Adrenal gland (tissue), 12 donors: ENCODE results near the gene FCN1. TPM values are rescaled to one million over a fixed set of nuclear protein-coding genes. Genes with fewer than 3 reads are reported as not detected.

Source experiments
- DNase-seq, 7 donors: peaks; one replicate each; pipeline ENCODE4 v3.0.0-alpha.2; 2019 to 2020
- H3K27ac ChIP-seq, 5 donors: fragments of 200-600 bp; sonication (generic) in 4 of 5; 1 replicate in 3 of 5; 2 replicates in 2 of 5; pipeline versions ENCODE4 v1.5.1 to v1.8.0; 2016 to 2020; ENCODE audit warnings: mild to moderate bottlenecking in 1 of 5
- H3K27me3 ChIP-seq: fragments of 200-600 bp; 2 replicates; pipeline ENCODE4 v1.8.0; 2021
- H3K36me3 ChIP-seq, 2 donors: fragments of 200-600 bp; replicated peaks in 1 of 2; 1 replicate in 1 of 2; 2 replicates in 1 of 2; pipeline versions ENCODE4 v1.5.1 to v1.8.0; 2018 to 2022
- H3K4me1 ChIP-seq, 2 donors: fragments of 200-600 bp; replicated peaks in 1 of 2; 1 replicate in 1 of 2; 2 replicates in 1 of 2; pipeline versions ENCODE4 v1.5.1 to v1.8.0; 2018 to 2021
- H3K4me3 ChIP-seq, 4 donors: fragments of 200-600 bp; sonication (generic) in 3 of 4; one replicate each; pipeline ENCODE4 v1.5.1; 2016 to 2018
- H3K9me3 ChIP-seq, 3 donors: fragments of 200-600 bp; sonication (generic) in 1 of 3; replicated peaks in 1 of 3; 1 replicate in 2 of 3; 2 replicates in 1 of 3; pipeline versions ENCODE4 v1.5.1 to v1.8.0; 2016 to 2021
- CTCF ChIP-seq, 6 experiments: fragments of 450-650 bp in 4 of 6; fragments of 200-600 bp in 2 of 6; sonication (generic) in 1 of 6; IDR thresholded peaks; 1 replicate in 5 of 6; 2 replicates in 1 of 6; pipeline versions ENCODE4 v1.5.1 to v1.8.0; 2016 to 2021; ENCODE audit warnings: antibody characterized with exemption in 6 of 6, mild to moderate bottlenecking in 2 of 6, moderate library complexity in 1 of 6
- POLR2A ChIP-seq, 2 donors: fragments of 450-650 bp; IDR thresholded peaks; one replicate each; pipeline ENCODE4 v1.6.1; 2017; ENCODE audit warnings: antibody characterized with exemption in 2 of 2, mild to moderate bottlenecking in 2 of 2, moderate library complexity in 1 of 2
- WGBS, 4 donors: extraction: QIAGEN DNeasy Blood & Tissue Kit in 2 of 4; methylation state at CpG; one replicate each; pipeline versions ENCODE4 v1.1.5 to v1.1.7; 2013 to 2017; 5-methylcytosine and 5-hydroxymethylcytosine counted together
- intact Hi-C, 2 donors: fragments of 100-400 bp; cut with DNase I; formaldehyde crosslinking; loops; one replicate each; pipeline versions ENCODE4 v1.14.1 to v1.15.0; 2022 to 2023
- polyA plus RNA-seq, 3 donors: library from polyadenylated mRNA; stranded (reverse); fragments of 200-250 nt in 2 of 3; fragments of 350-450 nt in 1 of 3; fragmentation: Illumina TruSeq in 1 of 3; extraction: RNeasy Lipid Tissue Mini Kit (QIAGEN cat#74804) in 1 of 3; gene quantifications; one replicate each; pipeline ENCODE4 v1.2.3, GENCODE V29; 2013 to 2014
- total RNA-seq, 9 donors: library from RNA; depleted of rRNA in 4 of 9; stranded (reverse); fragments of >200 nt in 4 of 9; fragments of 120-200 nt in 1 of 9; fragmentation: NEBNext Ultra II Directional in 1 of 9; extraction: Animal tissue kit (Norgen Biotek cat#: 25700) in 1 of 9; gene quantifications; one replicate each; pipeline versions ENCODE4 v1.1.0 to v1.2.4, GENCODE V29; 2013 to 2023
- donor health status: healthy with polysubstance abuse.
- donor health status: Bipolar disorder and iron deficiency.
- donor health status: DM: yes; HTN: yes; CAD: no.
- donor health status: DM: no; HTN: no; CAD: no.
- donor health status: DM: no; HTN: no; CAD: no.
- donor health status: DM: yes; HTN: yes; CAD: no.

FCN1 gene
- total and polyA plus RNA-seq, 12 donors = 0.57 to 7.0 (median 2.4) TPM; not detected in 1

DNA sequence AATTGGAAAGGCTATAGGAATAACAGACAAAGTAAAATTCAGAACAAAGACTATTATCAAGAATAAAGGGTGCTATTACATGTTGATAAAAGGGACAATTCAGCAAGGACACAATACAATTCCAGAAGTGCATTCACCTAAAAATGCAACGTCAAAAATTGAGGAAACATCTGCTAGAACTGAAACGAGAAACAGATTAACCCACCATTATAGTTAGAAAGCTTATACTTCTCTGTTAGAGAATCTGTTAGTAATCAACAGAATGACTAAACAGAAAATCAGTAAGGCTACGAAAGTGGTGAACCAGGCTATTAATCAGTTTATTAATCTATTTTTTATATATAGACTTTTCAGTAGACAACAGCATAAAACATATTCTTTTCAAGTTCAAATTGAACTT, 14.8 kb downstream of the FCN1 start:
- Histone ChIP-seq H3K36me3 (no peaks in the 10 kb centered on the region), H3K9me3 (no peaks in the 10 kb centered on the region), H3K27me3 (no peaks in the 10 kb centered on the region), H3K4me3 (no peak overlapping the region), H3K27ac (no peak overlapping the region), H3K4me1 (peaks cover 0 to 4% of the 10 kb centered on the region in 2 donors)
- TF ChIP-seq CTCF (IDR thresholded peaks at IDR 0.05) = no peak
- no peak for TF ChIP-seq POLR2A (IDR thresholded peaks at IDR 0.05)
- intact Hi-C loops = no loop called here
- DNase-seq = no peak
- WGBS, 4 donors = 55 to 68% (median 60%) methylated on average over 3 of the region's 3 CpGs

DNA sequence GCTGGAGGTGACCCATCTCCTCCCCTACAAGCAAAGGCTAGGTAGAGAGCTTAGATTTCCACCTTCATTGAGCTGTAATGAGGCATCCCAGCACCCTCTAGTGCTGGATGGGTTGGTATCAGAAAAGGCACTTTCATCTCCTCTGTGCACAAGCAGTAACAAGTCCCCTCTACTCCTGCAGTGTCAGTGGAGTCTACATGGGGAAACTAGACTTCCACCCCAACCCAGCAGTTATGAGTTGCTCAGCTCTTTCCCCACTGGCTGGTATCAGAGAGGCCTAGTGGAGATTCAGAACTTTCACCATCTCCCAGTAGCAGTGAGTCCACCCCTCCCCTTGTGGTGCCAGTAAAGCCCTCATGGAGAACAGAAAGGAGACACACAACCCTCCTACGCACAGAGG, 17.9 kb downstream of the FCN1 start:
- 89 to 100% (median 95%) methylated on average over 1 of the region's 1 CpG for WGBS, 4 donors

DNA sequence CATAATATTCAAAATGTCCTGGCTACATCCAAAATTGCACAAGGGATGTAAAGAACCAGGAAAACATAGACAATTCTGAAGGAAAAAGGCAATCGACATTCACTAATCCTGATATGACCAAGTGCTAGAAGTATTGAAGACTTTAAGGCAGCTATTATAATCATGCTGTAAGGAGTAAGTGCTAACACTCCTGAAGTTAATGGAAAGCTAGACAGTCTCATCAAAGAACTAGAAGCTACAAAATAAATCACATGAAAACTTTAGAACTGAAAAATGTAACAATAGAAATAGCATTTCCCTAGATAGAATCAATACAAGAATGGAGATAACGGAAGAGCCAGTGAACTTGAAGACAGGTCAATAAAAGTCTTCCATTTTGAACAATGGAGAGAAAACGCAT, 18.5 kb downstream of the FCN1 start:
- H3K36me3 ChIP-seq = no peaks in the 10 kb centered on the region
- no peak for DNase-seq
- intact Hi-C loops = no loop called here
- H3K9me3 ChIP-seq = no peaks in the 10 kb centered on the region
- WGBS, 4 donors = 80 to 96% (median 88%) methylated on average over 3 of the region's 3 CpGs
- no peak for TF ChIP-seq CTCF (IDR thresholded peaks at IDR 0.05)
- TF ChIP-seq POLR2A (IDR thresholded peaks at IDR 0.05) = no peak
- peaks cover 21 to 35% of the 10 kb centered on the region in 2 donors for H3K4me1 ChIP-seq
- no peak overlapping the region for H3K4me3 ChIP-seq
- no peaks in the 10 kb centered on the region for H3K27me3 ChIP-seq
- no peak overlapping the region for H3K27ac ChIP-seq

More for the DNA sequence above, 17.9 kb downstream of the FCN1 start:
- Histone ChIP-seq H3K27me3 (no peaks in the 10 kb centered on the region), H3K4me1 (peaks cover 21 to 35% of the 10 kb centered on the region in 2 donors), H3K36me3 (no peaks in the 10 kb centered on the region), H3K4me3 (no peak overlapping the region), H3K9me3 (no peaks in the 10 kb centered on the region), H3K27ac (no peak overlapping the region)
- intact Hi-C loops = no loop called here
- TF ChIP-seq POLR2A (IDR thresholded peaks at IDR 0.05) (no peak), CTCF (IDR thresholded peaks at IDR 0.05) (no peak)
- DNase-seq = peak in 2 of 7 donors; percentile 6 to 20

DNA sequence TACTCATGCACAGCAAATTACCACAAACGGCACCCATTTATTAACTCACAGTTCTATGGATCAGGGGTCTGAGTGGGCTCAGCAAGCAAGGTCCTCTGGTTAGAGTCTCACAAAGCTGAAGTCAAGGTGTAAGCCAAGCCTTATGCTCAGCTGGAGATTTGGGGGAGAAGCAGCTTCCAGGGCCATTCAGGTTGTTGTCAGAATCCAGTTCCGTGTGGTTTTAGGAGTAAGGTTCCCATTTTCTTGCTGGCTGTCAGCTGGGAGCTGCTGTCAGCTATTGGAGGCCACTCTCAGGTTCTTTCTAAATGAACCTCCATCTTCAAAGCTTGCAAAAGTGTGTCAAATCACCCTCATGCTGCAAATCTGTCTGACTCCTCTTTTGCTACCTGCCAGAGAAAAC, 19.4 kb downstream of the FCN1 start:
- no peak overlapping the region for H3K4me3 ChIP-seq
- 42 to 79% (median 47%) methylated on average over 2 of the region's 2 CpGs for WGBS, 4 donors
- peak in 2 of 7 donors; percentile 11 to 28 for DNase-seq
- H3K9me3 ChIP-seq = no peaks in the 10 kb centered on the region
- intact Hi-C loops = no loop called here
- no peaks in the 10 kb centered on the region for H3K27me3 ChIP-seq
- H3K27ac ChIP-seq = peak overlapping the region in 1 of 5 donors; percentile 92
- TF ChIP-seq POLR2A (IDR thresholded peaks at IDR 0.05) = no peak
- TF ChIP-seq CTCF (IDR thresholded peaks at IDR 0.05) = no peak
- no peaks in the 10 kb centered on the region for H3K36me3 ChIP-seq
- peaks cover 25 to 35% of the 10 kb centered on the region in 2 donors for H3K4me1 ChIP-seq
